H1 (cell line): ENCODE data around the gene ARAP2. TPM values are rescaled to one million over a fixed set of nuclear protein-coding genes. Genes with fewer than 3 reads are reported as not detected.

Source experiments
- ASH2L ChIP-seq: fragments of 200-600, 300-600 bp; sonication (generic); IDR thresholded peaks from one replicate; pipeline ENCODE4 v1.7.1; 2017; ENCODE audit warnings: low read length
- CHD7 ChIP-seq: fragments of 300-600 bp; sonication (generic); IDR thresholded peaks from 2 replicates; pipeline ENCODE4 v1.7.1; 2012; ENCODE audit warnings: low read length, moderate library complexity, mild to moderate bottlenecking, inconsistent platforms; ENCODE audit not compliant: insufficient replicate concordance
- GTF2F1 ChIP-seq: IDR thresholded peaks from 2 replicates; pipeline ENCODE4 v1.6.1; 2012; ENCODE audit warnings: low read depth, low read length, improper control_type of control experiment, borderline replicate concordance
- SIN3A ChIP-seq, 2 experiments: IDR thresholded peaks in 1 of 2; conservative IDR thresholded peaks in 1 of 2; 2 replicates each; pipeline ENCODE4 v1.6.1; 2011 to 2012; ENCODE audit warnings: low read length in 2 of 2, improper control_type of control experiment in 1 of 2, low read depth in 1 of 2, mild to moderate bottlenecking in 1 of 2
- SP1 ChIP-seq: IDR thresholded peaks from 2 replicates; pipeline ENCODE4 v1.6.1; 2011; ENCODE audit warnings: low read depth, low read length
- polyA plus RNA-seq, 7 experiments: library from polyadenylated mRNA; depleted of rRNA in 3 of 7; stranded (reverse) in 5 of 7; unstranded in 2 of 7; fragments of >200 nt in 5 of 7; fragments of 200-250 nt in 2 of 7; gene quantifications; 1 replicate in 5 of 7; 2 replicates in 1 of 7; 4 replicates in 1 of 7; pipeline versions ENCODE4 v1.2.1 to v1.2.3, GENCODE V29; 2011 to 2013; ENCODE audit warnings: missing spikeins in 2 of 7, mixed read lengths in 2 of 7
- total RNA-seq: library from RNA; stranded (reverse); fragmentation: NEBNext Ultra II Directional; extraction: Animal tissue kit (Norgen Biotek cat#: 25700); gene quantifications from 2 replicates; pipeline ENCODE4 v1.2.1, GENCODE V29; 2021

The ARAP2 gene
- total and polyA plus RNA-seq, 2 of the 8 experiments (the other 6 are each of a cell fraction or from before 2014, with no cell fraction given): 0.15 to 2.3 TPM

- TF ChIP-seq CHD7 (no peak), SIN3A (conservative IDR thresholded peaks at IDR 0.05 in 1 of 2, IDR thresholded peaks at IDR 0.05 in 1 of 2; ENCODE audit: low read depth in 1 of 2, low read length in 2 of 2) (no peak), GTF2F1 (no peak), ASH2L (no peak), SP1 (no peak)
Observed at GRCh38 chr4:36236159-36236558, 8.2 kb downstream of the ARAP2 start (continued).
